Bronchial epithelial cell (primary cell): Measurements from ENCODE around the gene SLIT2. TPM values are rescaled to one million over a fixed set of nuclear protein-coding genes. Genes with fewer than 3 reads are reported as not detected.

ENCODE experiments used
- DNase-seq: peaks from one replicate; pipeline ENCODE4 v3.0.0-alpha.2; 2010; ENCODE audit warnings: low read depth
- FAIRE-seq: peaks from 2 replicates; lab custom pipeline; 2011; peaks lifted over from hg19 to GRCh38; lab: Jason Lieb, UNC
- H3K27me3 ChIP-seq: 2 replicates; pipeline ENCODE4 v1.5.1; 2011; ENCODE audit warnings: low read length; ENCODE audit not compliant: control insufficient read depth, insufficient read depth
- H3K36me3 ChIP-seq: 2 replicates; pipeline ENCODE4 v1.5.1; 2011; ENCODE audit warnings: low read length; ENCODE audit not compliant: control insufficient read depth, insufficient read depth
- H3K4me3 ChIP-seq: 2 replicates; pipeline ENCODE4 v1.5.1; 2011; ENCODE audit warnings: mild to moderate bottlenecking, low read depth, low read length, control low read depth
- CTCF ChIP-seq: IDR thresholded peaks from 2 replicates; pipeline ENCODE4 v1.5.1; 2011; ENCODE audit warnings: mild to moderate bottlenecking, moderate library complexity, low read length, control low read depth, inconsistent platforms; ENCODE audit not compliant: insufficient read depth, severe bottlenecking
- total RNA-seq: library from RNA; depleted of rRNA; stranded (reverse); fragments of >200 nt; gene quantifications from 2 replicates; pipeline ENCODE4 v1.2.1, GENCODE V29; 2014

The SLIT2 gene
- total RNA-seq, 1 donor from 2014 or later = 0.79 TPM

- H3K36me3 ChIP-seq = no peaks in the 10 kb centered on the region
- no peak for DNase-seq
- FAIRE-seq = no peak
- no peaks in the 10 kb centered on the region for H3K27me3 ChIP-seq
- H3K4me3 ChIP-seq = no peak overlapping the region
- TF ChIP-seq CTCF = no peak
Measured at GRCh38 chr4:20297783-20298182, 46.1 kb downstream of the SLIT2 start.

GRCh38 chr4:20298455-20298854, 46.8 kb downstream of the SLIT2 start:
- Histone ChIP-seq H3K4me3 (no peak overlapping the region), H3K36me3 (no peaks in the 10 kb centered on the region), H3K27me3 (no peaks in the 10 kb centered on the region)
- no peak for TF ChIP-seq CTCF
- FAIRE-seq = no peak
- DNase-seq = no peak

- Histone ChIP-seq H3K27me3 (no peaks in the 10 kb centered on the region), H3K36me3 (no peaks in the 10 kb centered on the region), H3K4me3 (no peak overlapping the region)
- no peak for DNase-seq
- FAIRE-seq = no peak
- no peak for TF ChIP-seq CTCF
Measured at GRCh38 chr4:20298986-20299385, 47.3 kb downstream of the SLIT2 start.

- no peak overlapping the region for H3K4me3 ChIP-seq
- no peak for DNase-seq
- no peak for FAIRE-seq
Measured at GRCh38 chr4:20299515-20299914, 47.8 kb downstream of the SLIT2 start.

GRCh38 chr4:20301161-20301560, 49.5 kb downstream of the SLIT2 start:
- no peak for TF ChIP-seq CTCF
- FAIRE-seq = no peak

More at GRCh38 chr4:20299515-20299914, 47.8 kb downstream of the SLIT2 start:
- Histone ChIP-seq H3K36me3 (no peaks in the 10 kb centered on the region), H3K27me3 (no peaks in the 10 kb centered on the region)
- peak; percentile 29 for TF ChIP-seq CTCF

More at GRCh38 chr4:20301161-20301560, 49.5 kb downstream of the SLIT2 start:
- DNase-seq = no peak
- Histone ChIP-seq H3K36me3 (no peaks in the 10 kb centered on the region), H3K4me3 (no peak overlapping the region), H3K27me3 (no peaks in the 10 kb centered on the region)
